Tibial nerve (tissue), 4 donors: ENCODE results near the gene CHD6.

Experiments
- EP300 ChIP-seq, 2 donors: sonication (generic); formaldehyde crosslinking; IDR thresholded peaks; one replicate each; pipeline ENCODE4 v1.6.1; 2017; ENCODE audit warnings: antibody characterized with exemption in 2 of 2, mild to moderate bottlenecking in 1 of 2
- POLR2A ChIP-seq, 2 donors: fragments of 450-650 bp; IDR thresholded peaks; one replicate each; pipeline ENCODE4 v1.6.1; 2017; ENCODE audit warnings: antibody characterized with exemption in 2 of 2, mild to moderate bottlenecking in 2 of 2, moderate library complexity in 2 of 2
- TF ChIP-seq, protein P1 (sequence below), 5 experiments: fragments of 200-600 bp in 3 of 5; fragments of 450-650 bp in 2 of 5; sonication (generic) in 3 of 5; IDR thresholded peaks; one replicate each; pipeline ENCODE4 v1.5.1; 2016 to 2019; ENCODE audit warnings: antibody characterized with exemption in 5 of 5, mild to moderate bottlenecking in 3 of 5, moderate library complexity in 2 of 5

DNA sequence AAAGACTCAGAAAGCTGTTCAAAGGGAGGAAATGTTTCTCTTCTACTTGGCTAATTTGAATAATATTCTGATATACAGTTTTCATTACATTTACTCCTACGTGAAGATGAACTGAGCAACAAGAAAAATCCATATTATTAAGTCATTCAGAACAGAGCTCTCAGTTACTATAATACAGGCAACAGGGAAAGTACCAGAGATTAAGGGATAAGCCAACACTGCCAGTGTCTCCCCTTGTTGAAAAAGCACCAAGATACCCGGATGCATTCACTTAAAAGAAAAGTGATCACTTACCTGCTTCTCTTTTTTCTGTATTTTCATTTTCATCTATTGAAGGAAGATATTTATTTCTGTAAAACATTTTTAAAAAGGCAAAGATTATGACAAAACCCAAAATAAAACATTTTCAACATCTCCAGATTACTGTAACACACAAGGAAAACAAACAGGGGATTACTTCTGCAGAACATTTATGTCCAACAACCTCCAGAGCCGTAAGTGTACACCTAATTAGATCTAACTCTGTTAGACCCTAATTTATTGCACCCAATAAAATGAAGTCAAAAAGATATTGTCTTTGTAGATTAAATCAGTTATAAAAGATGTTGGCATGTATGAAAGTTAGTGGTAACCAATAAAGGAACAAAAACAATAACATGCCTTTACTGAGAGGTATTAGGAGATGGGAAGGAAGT, 67.0 kb downstream of the CHD6 start:
- TF ChIP-seq POLR2A (IDR thresholded peaks at IDR 0.05) (no peak), EP300 (IDR thresholded peaks at IDR 0.05) (no peak)
- TF ChIP-seq, protein P1, sequence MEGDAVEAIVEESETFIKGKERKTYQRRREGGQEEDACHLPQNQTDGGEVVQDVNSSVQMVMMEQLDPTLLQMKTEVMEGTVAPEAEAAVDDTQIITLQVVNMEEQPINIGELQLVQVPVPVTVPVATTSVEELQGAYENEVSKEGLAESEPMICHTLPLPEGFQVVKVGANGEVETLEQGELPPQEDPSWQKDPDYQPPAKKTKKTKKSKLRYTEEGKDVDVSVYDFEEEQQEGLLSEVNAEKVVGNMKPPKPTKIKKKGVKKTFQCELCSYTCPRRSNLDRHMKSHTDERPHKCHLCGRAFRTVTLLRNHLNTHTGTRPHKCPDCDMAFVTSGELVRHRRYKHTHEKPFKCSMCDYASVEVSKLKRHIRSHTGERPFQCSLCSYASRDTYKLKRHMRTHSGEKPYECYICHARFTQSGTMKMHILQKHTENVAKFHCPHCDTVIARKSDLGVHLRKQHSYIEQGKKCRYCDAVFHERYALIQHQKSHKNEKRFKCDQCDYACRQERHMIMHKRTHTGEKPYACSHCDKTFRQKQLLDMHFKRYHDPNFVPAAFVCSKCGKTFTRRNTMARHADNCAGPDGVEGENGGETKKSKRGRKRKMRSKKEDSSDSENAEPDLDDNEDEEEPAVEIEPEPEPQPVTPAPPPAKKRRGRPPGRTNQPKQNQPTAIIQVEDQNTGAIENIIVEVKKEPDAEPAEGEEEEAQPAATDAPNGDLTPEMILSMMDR (IDR thresholded peaks at IDR 0.05), result no peak
